PC-9 (cell line): ENCODE data around the gene SUMO2. TPM values are rescaled to one million over a fixed set of nuclear protein-coding genes. Genes with fewer than 3 reads are reported as not detected.

Source experiments
- BruUV-seq: library from RNA; stranded (reverse); fragments of 400-500 nt; replicated peaks from 2 replicates; lab custom pipeline; 2021; lab: Mats Ljungman, UMichigan
- CTCF ChIA-PET: fragments of 300-600 bp; sonication (Branson Sonifier 250); formaldehyde crosslinking; loops from one replicate; lab custom pipeline; 2022; ENCODE audit warnings: antibody characterized with exemption; lab: Charles Lee
- POLR2A ChIA-PET: fragments of 300-600 bp; sonication (Branson Sonifier 250); formaldehyde crosslinking; loops from one replicate; lab custom pipeline; 2022; ENCODE audit warnings: antibody characterized with exemption; ENCODE audit not compliant: unreplicated experiment; lab: Charles Lee
- DNase-seq, 2 experiments: peaks; one replicate each; pipeline versions ENCODE4 v3.0.0 to v3.0.0-alpha.2; 2015 to 2022; ENCODE audit warnings: mixed read lengths in 1 of 2
- H2AFZ ChIP-seq: fragments of 200-600 bp; sonication (generic); 2 replicates; pipeline ENCODE4 v1.8.1; 2017; ENCODE audit warnings: antibody characterized with exemption
- H3F3A ChIP-seq: fragments of 200-600 bp; sonication (generic); 2 replicates; pipeline ENCODE4 v1.8.1; 2017; ENCODE audit warnings: antibody characterized with exemption, mild to moderate bottlenecking, low read depth; ENCODE audit not compliant: insufficient read depth
- H3K27ac ChIP-seq: fragments of 200-600 bp; sonication (generic); 2 replicates; pipeline ENCODE4 v1.6.1; 2016; ENCODE audit warnings: mixed run types
- H3K27me3 ChIP-seq: fragments of 200-600 bp; sonication (generic); 2 replicates; pipeline ENCODE4 v1.6.1; 2016; ENCODE audit warnings: low read depth, mixed run types; ENCODE audit not compliant: insufficient read depth
- H3K36me3 ChIP-seq: fragments of 200-600 bp; sonication (generic); 2 replicates; pipeline ENCODE4 v1.6.1; 2016; ENCODE audit warnings: low read depth, mixed run types
- H3K4me1 ChIP-seq: fragments of 200-600 bp; sonication (generic); replicated peaks from 2 replicates; pipeline ENCODE4 v1.6.1; 2016; ENCODE audit warnings: mixed run types; ENCODE audit not compliant: insufficient read depth
- H3K4me2 ChIP-seq: fragments of 200-600 bp; sonication (generic); 2 replicates; pipeline ENCODE4 v1.6.1; 2017; ENCODE audit warnings: mixed run types
- H3K4me3 ChIP-seq: fragments of 200-600 bp; sonication (generic); 2 replicates; pipeline ENCODE4 v1.6.1; 2016; ENCODE audit warnings: mixed run types
- H3K79me2 ChIP-seq: fragments of 200-600 bp; sonication (generic); 2 replicates; pipeline ENCODE4 v1.6.1; 2017; ENCODE audit warnings: low read depth, mixed run types
- H3K9me2 ChIP-seq: fragments of 200-600 bp; sonication (generic); 2 replicates; pipeline ENCODE4 v1.8.1; 2017; ENCODE audit warnings: mild to moderate bottlenecking; ENCODE audit not compliant: insufficient read depth
- H3K9me3 ChIP-seq: fragments of 200-600 bp; sonication (generic); 2 replicates; pipeline ENCODE4 v1.8.1; 2016; ENCODE audit warnings: low read depth; ENCODE audit not compliant: insufficient read depth
- H4K20me1 ChIP-seq: fragments of 200-600 bp; sonication (generic); 2 replicates; pipeline ENCODE4 v1.8.1; 2017; ENCODE audit not compliant: insufficient read depth
- EZH2 ChIP-seq: fragments of 200-600 bp; sonication (generic); IDR thresholded peaks from 2 replicates; pipeline ENCODE4 v1.8.0; 2017; ENCODE audit warnings: antibody characterized with exemption, low read depth
- intact Hi-C: fragments of 100-400 bp; cut with micrococcal nuclease; formaldehyde crosslinking; loops from one replicate; pipeline ENCODE4 v1.10.0; 2022; ENCODE audit not compliant: unreplicated experiment
- total RNA-seq: library from RNA; stranded (reverse); gene quantifications from 2 replicates; pipeline ENCODE4 v1.2.3, GENCODE V29; 2021
- TF ChIP-seq, protein P1 (sequence below): fragments of 200-600 bp; sonication (generic); conservative IDR thresholded peaks from 2 replicates; pipeline ENCODE4 v1.6.1; 2017; ENCODE audit warnings: mixed run types, antibody characterized with exemption, mild to moderate bottlenecking, moderate library complexity

The SUMO2 gene
- total RNA-seq, 1 experiment from 2014 or later: 486 TPM

DNA sequence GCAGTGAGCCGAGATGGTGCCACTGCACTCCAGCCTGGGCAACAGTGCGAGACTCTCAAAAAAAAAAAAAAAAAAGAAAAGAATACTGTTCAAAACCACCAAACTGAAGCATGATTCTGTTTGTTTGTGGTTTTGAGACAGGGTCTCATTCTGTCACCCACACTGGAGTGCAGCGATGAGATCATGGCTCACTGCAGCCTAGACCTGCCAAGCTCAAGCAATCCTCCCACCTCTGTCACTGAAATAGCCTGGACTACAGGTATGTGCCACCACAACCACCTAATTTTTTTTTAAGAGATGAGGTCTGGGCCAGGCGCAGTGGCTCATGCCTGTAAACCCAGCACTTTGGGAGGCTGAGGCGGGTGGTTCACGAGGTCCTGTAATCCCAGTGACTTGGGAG, 4.3 kb downstream of the SUMO2 start:
- no TSS peak for BruUV-seq
- no peaks in the 10 kb centered on the region for H3K27me3 ChIP-seq

DNA sequence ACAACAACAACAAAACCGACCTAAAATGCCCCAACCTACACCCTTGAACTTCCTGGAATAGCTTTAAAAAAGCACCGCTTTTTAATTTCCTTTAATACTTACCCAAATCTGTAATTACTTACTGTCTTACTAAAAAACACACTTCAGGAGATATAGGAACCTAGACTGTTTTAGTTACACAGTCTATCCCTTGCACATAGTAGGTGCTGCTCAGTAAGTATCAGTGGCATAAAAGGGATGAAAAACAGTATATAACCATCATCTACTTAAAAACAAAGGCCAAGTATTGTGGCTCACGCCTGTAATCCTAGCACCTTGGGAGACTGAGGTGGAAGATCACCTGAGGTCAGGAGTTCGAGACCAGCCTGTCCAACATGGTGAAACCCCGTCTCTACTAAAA, 6.1 kb downstream of the SUMO2 start:
- Histone ChIP-seq H2AFZ (no peak overlapping the region), H3F3A (peaks cover 65% of the 10 kb centered on the region), H3K27ac (no peak overlapping the region), H3K36me3 (peaks cover 48% of the 10 kb centered on the region), H3K4me1 (peaks cover 11% of the 10 kb centered on the region), H3K9me3 (no peaks in the 10 kb centered on the region), H4K20me1 (peaks cover 50% of the 10 kb centered on the region), H3K9me2 (no peaks in the 10 kb centered on the region), H3K27me3 (no peaks in the 10 kb centered on the region), H3K79me2 (peaks cover 95% of the 10 kb centered on the region), H3K4me2 (no peak overlapping the region), H3K4me3 (no peak overlapping the region)
- intact Hi-C loops: no loop called here
- BruUV-seq: no TSS peak
- POLR2A ChIA-PET: interaction anchor here (0.6 kb wide), 1 partner anchor 56 kb away, joined by 5 read pairs; no protein-coding TSS in a partner anchor
- no peak for TF ChIP-seq EZH2
- TF ChIP-seq, protein P1, sequence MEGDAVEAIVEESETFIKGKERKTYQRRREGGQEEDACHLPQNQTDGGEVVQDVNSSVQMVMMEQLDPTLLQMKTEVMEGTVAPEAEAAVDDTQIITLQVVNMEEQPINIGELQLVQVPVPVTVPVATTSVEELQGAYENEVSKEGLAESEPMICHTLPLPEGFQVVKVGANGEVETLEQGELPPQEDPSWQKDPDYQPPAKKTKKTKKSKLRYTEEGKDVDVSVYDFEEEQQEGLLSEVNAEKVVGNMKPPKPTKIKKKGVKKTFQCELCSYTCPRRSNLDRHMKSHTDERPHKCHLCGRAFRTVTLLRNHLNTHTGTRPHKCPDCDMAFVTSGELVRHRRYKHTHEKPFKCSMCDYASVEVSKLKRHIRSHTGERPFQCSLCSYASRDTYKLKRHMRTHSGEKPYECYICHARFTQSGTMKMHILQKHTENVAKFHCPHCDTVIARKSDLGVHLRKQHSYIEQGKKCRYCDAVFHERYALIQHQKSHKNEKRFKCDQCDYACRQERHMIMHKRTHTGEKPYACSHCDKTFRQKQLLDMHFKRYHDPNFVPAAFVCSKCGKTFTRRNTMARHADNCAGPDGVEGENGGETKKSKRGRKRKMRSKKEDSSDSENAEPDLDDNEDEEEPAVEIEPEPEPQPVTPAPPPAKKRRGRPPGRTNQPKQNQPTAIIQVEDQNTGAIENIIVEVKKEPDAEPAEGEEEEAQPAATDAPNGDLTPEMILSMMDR: no peak
- DNase-seq: no peak
- CTCF ChIA-PET: no interaction called here

More for the DNA sequence above, 4.3 kb downstream of the SUMO2 start:
- Histone ChIP-seq H3K9me2 (no peaks in the 10 kb centered on the region), H2AFZ (no peak overlapping the region), H4K20me1 (peaks cover 40% of the 10 kb centered on the region), H3F3A (peaks cover 54% of the 10 kb centered on the region), H3K4me2 (no peak overlapping the region), H3K27ac (no peak overlapping the region), H3K79me2 (peaks cover 89% of the 10 kb centered on the region), H3K4me3 (no peak overlapping the region), H3K36me3 (peaks cover 42% of the 10 kb centered on the region), H3K4me1 (peaks cover 14% of the 10 kb centered on the region), H3K9me3 (no peaks in the 10 kb centered on the region)
- ChIA-PET CTCF (no interaction called here), POLR2A (no interaction called here)
- DNase-seq: no peak
- intact Hi-C loops: no loop called here
- no peak for TF ChIP-seq EZH2
- TF ChIP-seq, protein P1: no peak

DNA sequence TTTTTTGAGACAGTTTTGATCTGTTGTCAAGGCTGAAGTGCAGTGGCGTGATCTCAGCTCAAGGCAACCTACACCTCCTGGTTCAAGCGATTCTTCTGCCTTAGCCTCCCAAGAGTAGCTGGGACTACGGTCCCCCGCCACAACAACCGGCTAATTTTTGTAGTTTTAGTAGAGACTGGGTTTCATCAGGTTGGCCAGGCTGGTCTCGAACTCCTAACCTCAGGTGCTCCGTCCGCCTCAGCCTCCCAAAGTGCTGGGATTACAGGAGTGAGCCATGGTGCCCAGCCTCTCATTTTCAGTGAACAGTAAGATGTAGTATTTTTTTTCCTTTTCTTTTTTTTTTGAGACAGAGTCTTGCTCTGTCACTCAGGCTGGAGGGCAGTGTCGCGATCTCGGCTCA, 7.8 kb downstream of the SUMO2 start:
- Histone ChIP-seq H4K20me1 (peaks cover 42% of the 10 kb centered on the region), H2AFZ (no peak overlapping the region), H3K27ac (no peak overlapping the region; the same call in 1 of the 2 replicates), H3K9me3 (no peaks in the 10 kb centered on the region), H3K9me2 (no peaks in the 10 kb centered on the region), H3K27me3 (no peaks in the 10 kb centered on the region), H3K36me3 (peaks cover 49% of the 10 kb centered on the region), H3K4me2 (no peak overlapping the region), H3K79me2 (peaks cover 95% of the 10 kb centered on the region), H3K4me3 (no peak overlapping the region), H3K4me1 (no peaks in the 10 kb centered on the region), H3F3A (peaks cover 74% of the 10 kb centered on the region)
- ChIA-PET POLR2A (interaction anchor here (0.6 kb wide), 1 partner anchor 29 kb away, joined by 10 read pairs; no protein-coding TSS in a partner anchor), CTCF (interaction anchor here (0.6 kb wide), 2 partner anchors 401 to 1553 kb away, joined by 4 to 9 read pairs; no protein-coding TSS in a partner anchor)
- intact Hi-C loops: no loop called here
- no peak for TF ChIP-seq EZH2
- TF ChIP-seq, protein P1: no peak
- DNase-seq: no peak
- BruUV-seq: no TSS peak
